Activated T-cell treated with anti-CD3 and anti-CD28 coated beads, Interleukin-2, amount 50 U/mL, for 4 hours (primary cell): Measurements from ENCODE around the gene FBXL14. TPM values are rescaled to one million over a fixed set of nuclear protein-coding genes. Genes with fewer than 3 reads are reported as not detected.
A peak's percentile ranks its signal among the peaks of the same experiment; 100 is the strongest.

Experiments
- ATAC-seq, 2 donors: fragments of 200-7000 bp; cut with Tn5 transposase; one replicate each; pipeline ENCODE4 v1.10.0; 2021
- DNase-seq: peaks from one replicate; pipeline ENCODE4 v3.0.0-alpha.2; 2020
- H3K27me3 Mint-ChIP-seq: one replicate; pipeline ENCODE4 v1.8.0; 2021; ENCODE audit warnings: low read depth, mixed read lengths
- H3K36me3 Mint-ChIP-seq: one replicate; pipeline ENCODE4 v1.8.0; 2022; ENCODE audit warnings: mixed read lengths; ENCODE audit not compliant: insufficient read depth
- H3K4me1 Mint-ChIP-seq: one replicate; pipeline ENCODE4 v1.8.0; 2021; ENCODE audit warnings: low read depth, mixed read lengths
- H3K4me3 Mint-ChIP-seq: one replicate; pipeline ENCODE4 v1.8.0; 2021; ENCODE audit warnings: mild to moderate bottlenecking, moderate library complexity, mixed read lengths
- H3K9me3 Mint-ChIP-seq: one replicate; pipeline ENCODE4 v1.8.0; 2021; ENCODE audit warnings: mixed read lengths
- total RNA-seq, 3 donors: library from RNA; stranded (reverse); gene quantifications; one replicate each; pipeline ENCODE4 v1.2.1, GENCODE V29; 2021

Gene FBXL14
- total RNA-seq, 3 donors from 2014 or later = 22.8 to 25.2 (median 23.7) TPM

DNA sequence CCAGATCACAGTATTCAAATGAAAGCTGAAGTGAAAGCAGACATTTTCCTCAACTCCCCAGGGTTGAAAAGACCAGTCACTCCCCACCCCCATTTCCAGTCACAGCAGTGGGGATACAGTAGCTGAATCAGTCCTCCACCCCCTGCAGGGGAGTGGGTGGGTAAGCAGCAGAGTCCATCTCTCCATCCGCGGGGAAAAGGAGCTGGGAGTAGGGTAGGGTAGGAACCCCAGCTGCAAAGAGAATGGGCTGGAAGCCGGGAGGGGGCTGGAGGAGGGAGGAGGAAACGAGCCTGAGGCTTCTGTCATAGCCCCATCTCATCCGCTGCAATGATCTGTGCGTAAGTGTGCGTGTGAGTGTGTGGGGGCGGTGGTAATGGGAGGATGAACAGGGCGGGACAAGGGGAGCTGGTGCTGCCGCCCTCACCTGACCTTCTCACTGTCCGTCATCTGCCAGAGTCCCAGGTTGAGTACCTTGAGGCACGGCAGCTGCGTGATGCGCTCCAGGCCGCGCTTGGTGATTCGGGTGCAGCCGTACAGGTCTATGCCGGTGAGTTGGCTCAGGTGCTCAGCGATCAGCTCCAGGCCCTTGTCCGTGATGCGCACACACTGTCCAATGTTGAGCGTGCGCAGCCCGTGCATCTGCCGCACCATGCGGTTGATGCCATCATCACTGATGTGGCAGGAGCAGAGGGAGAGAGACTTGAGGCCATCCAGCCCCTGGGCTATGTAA is 1.8 kb downstream of the FBXL14 start:
- Mint-ChIP-seq H3K4me1 (peaks cover 69% of the 10 kb centered on the region), H3K36me3 (peaks cover 11% of the 10 kb centered on the region), H3K9me3 (no peaks in the 10 kb centered on the region), H3K27me3 (no peaks in the 10 kb centered on the region), H3K4me3 (peak overlapping the region; percentile 95)
- peak; percentile 51 for DNase-seq
- ATAC-seq = peak; percentile 34 to 35

GRCh38 chr12:1591543-1591942 is 2.8 kb downstream of the FBXL14 start:
- Mint-ChIP-seq H3K4me3 (peak overlapping the region; percentile 95), H3K36me3 (peaks cover 11% of the 10 kb centered on the region), H3K4me1 (peaks cover 71% of the 10 kb centered on the region), H3K27me3 (no peaks in the 10 kb centered on the region), H3K9me3 (no peaks in the 10 kb centered on the region)
- ATAC-seq (no peak), DNase-seq (no peak)

DNA sequence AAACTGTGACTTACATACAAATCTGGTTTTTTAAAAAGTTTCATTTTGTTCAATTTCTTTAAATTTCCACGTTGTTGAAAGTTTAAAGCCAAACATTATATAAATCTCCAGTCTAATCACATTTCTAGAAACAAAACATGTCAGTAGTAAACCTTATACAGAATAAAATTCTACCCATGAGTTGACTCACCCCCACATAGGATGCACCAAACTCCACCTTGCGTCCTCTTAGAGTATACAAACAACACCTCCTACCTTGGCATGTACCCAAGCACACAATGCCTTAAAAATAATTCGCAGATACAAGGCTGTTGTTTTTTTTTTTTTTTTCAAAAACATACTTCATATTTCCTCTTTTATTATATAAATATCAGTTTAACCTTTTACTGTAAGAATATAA is 3.3 kb downstream of the FBXL14 start:
- no peak for ATAC-seq
- peaks cover 11% of the 10 kb centered on the region for H3K36me3 Mint-ChIP-seq
- no peaks in the 10 kb centered on the region for H3K27me3 Mint-ChIP-seq
- peak overlapping the region; percentile 95 for H3K4me3 Mint-ChIP-seq
- no peaks in the 10 kb centered on the region for H3K9me3 Mint-ChIP-seq
- H3K4me1 Mint-ChIP-seq = peaks cover 67% of the 10 kb centered on the region
- DNase-seq = peak; percentile 17

DNA sequence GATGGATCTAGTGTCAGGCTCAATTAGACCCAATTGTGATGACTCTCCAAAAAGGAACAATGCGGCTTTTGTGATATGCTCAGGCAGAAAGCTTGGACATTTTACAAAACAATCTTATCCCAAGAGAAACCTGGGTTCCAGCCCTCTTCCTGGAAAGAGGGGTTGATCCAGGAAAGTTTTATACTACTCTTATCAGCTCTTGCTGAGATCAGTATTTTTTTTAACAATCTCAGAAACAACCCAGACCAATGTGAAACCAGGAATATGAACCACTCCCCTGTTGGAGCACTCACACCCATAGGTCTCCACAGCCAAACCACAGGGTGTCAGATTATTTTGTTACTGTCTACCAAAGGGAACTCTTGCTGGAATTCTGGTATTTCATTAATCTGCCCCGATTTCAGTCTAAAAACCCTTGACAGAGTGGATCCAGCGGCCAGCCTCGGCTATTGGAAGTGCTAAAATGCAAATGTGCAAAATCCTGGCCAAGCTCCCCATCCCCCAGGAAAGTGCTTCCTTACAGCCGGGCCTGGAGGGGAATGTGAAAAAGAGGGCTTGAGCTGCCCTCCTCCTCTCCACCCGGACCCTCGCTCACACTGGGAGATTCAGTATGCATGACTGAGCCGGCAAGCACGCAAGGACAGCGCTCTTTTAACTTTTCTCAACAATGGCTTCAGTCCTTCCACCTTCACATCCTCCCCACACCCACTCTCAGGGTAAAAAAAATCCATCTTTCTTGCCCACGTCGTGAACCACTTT is 4.0 kb downstream of the FBXL14 start:
- ATAC-seq (no peak), DNase-seq (no peak)
- H3K4me3 Mint-ChIP-seq = peak overlapping the region; percentile 95
- H3K4me1 Mint-ChIP-seq = peaks cover 60% of the 10 kb centered on the region
- H3K36me3 Mint-ChIP-seq = peaks cover 11% of the 10 kb centered on the region
- H3K27me3 Mint-ChIP-seq = no peaks in the 10 kb centered on the region
- no peaks in the 10 kb centered on the region for H3K9me3 Mint-ChIP-seq

DNA sequence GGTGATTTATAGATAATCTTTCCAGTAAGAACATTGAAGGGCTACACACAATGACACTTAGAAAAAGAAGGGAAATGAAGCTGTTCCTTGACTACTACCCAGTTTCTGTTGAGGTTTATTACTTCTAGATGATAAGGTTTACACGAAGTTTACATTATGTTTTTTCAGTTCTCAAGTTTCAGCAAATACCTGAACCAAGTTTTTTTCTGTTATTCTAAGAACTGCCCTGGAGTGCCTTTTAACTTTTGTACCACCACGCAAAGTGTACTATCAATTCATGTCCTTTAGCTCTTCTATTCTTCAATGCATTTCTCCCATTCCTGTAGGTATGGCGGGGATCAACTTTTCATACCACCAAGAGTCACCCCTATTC is 5.8 kb downstream of the FBXL14 start:
- ATAC-seq = no peak
- no peak for DNase-seq
- Mint-ChIP-seq H3K4me3 (peak overlapping the region; percentile 35), H3K36me3 (peaks cover 11% of the 10 kb centered on the region), H3K27me3 (no peaks in the 10 kb centered on the region), H3K9me3 (no peaks in the 10 kb centered on the region), H3K4me1 (peaks cover 55% of the 10 kb centered on the region)

DNA sequence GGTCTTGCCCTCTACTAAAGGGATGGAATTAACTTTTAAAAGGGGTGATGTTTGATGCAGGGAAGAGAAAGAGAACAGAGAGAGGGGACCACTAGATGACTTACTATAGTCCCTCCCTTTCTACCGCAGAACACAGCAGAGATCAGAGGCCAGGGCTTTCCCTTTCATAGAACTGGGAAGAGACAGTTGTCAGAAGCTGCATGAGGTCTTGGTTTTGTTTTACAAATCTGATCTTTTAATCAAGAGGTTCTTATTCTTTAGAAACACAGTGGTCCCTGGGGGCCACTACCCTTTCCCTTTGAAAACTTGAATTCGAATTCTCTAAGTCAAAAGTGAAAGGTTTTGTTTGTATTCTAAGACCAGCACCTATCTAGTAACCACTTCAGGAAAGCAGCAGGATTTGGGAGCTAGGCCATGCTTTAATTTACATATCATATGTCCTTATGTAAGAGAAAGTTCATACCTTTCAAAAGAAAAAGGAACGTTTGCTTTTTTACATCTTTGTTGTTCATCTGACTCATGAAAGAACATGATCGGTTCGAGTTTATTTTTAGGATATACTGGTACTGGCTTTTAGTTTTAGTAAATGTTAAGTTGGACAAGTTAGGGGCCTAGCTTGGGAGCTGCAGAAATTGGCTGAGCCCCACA is 6.3 kb downstream of the FBXL14 start:
- H3K27me3 Mint-ChIP-seq = no peaks in the 10 kb centered on the region
- peak overlapping the region; percentile 35 for H3K4me3 Mint-ChIP-seq
- ATAC-seq = peak; percentile 30 to 54
- no peaks in the 10 kb centered on the region for H3K9me3 Mint-ChIP-seq
- H3K4me1 Mint-ChIP-seq = peaks cover 58% of the 10 kb centered on the region
- DNase-seq = no peak
- peaks cover 11% of the 10 kb centered on the region for H3K36me3 Mint-ChIP-seq

DNA sequence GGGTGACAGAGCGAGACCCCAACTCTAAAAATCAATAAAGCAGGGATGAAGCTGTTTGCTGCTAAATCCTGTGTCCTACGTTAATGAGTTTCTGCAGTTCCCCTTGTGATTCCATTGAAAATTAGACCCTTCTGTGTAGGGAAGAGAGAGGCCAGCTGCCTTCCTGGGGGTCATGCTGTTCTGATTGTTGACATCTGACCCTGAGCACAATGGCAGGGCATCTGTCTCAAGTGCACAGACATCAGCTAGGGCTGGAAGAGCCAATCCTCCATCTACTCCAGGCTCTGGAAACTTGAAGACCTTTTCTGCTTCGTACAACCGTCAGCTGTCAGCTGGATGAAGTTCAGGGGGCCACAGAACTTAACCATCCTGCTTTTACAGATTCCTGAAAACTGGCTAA is 10.1 kb downstream of the FBXL14 start:
- peaks cover 24% of the 10 kb centered on the region for H3K4me1 Mint-ChIP-seq
- no peaks in the 10 kb centered on the region for H3K27me3 Mint-ChIP-seq
- H3K4me3 Mint-ChIP-seq = no peak overlapping the region
- no peak for DNase-seq
- peaks cover 4% of the 10 kb centered on the region for H3K36me3 Mint-ChIP-seq
- no peak for ATAC-seq
- H3K9me3 Mint-ChIP-seq = no peaks in the 10 kb centered on the region

GRCh38 chr12:1583421-1584078 is 10.8 kb downstream of the FBXL14 start:
- DNase-seq (peak; percentile 59), ATAC-seq (peak; percentile 62 to 77)
- Mint-ChIP-seq H3K27me3 (no peaks in the 10 kb centered on the region), H3K9me3 (no peaks in the 10 kb centered on the region), H3K36me3 (peaks cover under 1% of the 10 kb centered on the region), H3K4me3 (peak overlapping the region; percentile 2), H3K4me1 (peaks cover 18% of the 10 kb centered on the region)

DNA sequence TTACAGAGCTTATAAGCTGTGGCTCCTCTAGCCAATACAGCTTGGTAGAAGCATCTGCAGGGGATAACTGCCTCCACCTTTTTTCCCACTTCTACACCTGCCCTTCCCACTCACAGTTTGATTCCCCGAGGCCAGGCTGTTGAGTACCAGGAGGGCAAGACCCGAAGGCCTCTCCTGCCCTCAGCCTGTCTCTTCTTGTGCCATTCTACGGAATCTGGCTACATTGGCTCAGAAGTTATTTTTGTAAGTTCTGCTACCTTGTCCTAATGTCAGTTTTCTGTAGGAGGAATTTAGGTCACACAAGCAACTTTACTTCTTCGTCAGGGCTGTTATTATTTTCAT is 11.7 kb downstream of the FBXL14 start:
- Mint-ChIP-seq H3K4me1 (peaks cover 9% of the 10 kb centered on the region), H3K4me3 (no peak overlapping the region), H3K27me3 (no peaks in the 10 kb centered on the region), H3K36me3 (no peaks in the 10 kb centered on the region), H3K9me3 (no peaks in the 10 kb centered on the region)
- ATAC-seq (no peak), DNase-seq (no peak)

DNA sequence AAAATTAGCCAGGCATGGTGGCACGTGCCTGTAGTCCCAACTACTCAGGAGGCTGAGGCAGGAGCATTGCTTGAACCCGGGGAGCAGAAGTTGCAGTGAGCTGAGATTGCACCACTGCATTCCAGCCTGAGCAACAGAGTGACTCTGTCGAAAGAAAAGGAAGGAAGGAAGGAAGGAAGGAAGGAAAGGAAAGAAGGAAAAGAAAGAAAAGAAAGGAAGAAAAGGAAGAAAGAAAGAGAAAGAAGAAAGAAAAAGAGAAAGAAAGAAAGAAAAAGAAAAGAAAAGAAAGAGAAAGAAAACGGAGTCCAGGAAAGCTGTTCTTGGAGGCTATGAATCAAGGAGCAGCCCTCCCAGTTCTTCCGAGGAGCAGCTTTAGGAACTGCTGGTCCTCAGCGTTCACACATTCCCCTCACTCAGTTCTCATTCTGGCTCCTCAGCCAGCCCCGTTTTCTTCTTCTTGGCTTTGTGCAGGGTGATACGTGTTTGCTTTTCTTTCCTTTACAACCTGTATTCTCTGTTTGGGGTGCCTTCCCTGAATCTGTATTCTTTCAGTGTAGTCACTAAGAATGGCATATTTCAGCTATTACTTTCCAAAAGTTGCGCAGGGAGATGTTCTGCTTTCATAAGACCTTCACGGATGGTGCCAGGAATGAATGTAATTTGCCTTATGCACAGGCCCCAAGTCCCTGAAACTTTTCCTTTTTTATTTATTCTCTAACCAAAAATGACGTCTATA is 12.2 kb downstream of the FBXL14 start:
- no peak overlapping the region for H3K4me3 Mint-ChIP-seq
- H3K36me3 Mint-ChIP-seq = no peaks in the 10 kb centered on the region
- ATAC-seq = no peak
- no peaks in the 10 kb centered on the region for H3K27me3 Mint-ChIP-seq
- no peak for DNase-seq
- H3K9me3 Mint-ChIP-seq = no peaks in the 10 kb centered on the region
- H3K4me1 Mint-ChIP-seq = peaks cover 6% of the 10 kb centered on the region

GRCh38 chr12:1580526-1580925 is 13.9 kb downstream of the FBXL14 start:
- Mint-ChIP-seq H3K27me3 (no peaks in the 10 kb centered on the region), H3K36me3 (no peaks in the 10 kb centered on the region), H3K4me3 (no peak overlapping the region), H3K9me3 (no peaks in the 10 kb centered on the region), H3K4me1 (peaks cover 6% of the 10 kb centered on the region)
- DNase-seq (no peak), ATAC-seq (no peak)

GRCh38 chr12:1579651-1580435 is 14.5 kb downstream of the FBXL14 start:
- no peak for ATAC-seq
- Mint-ChIP-seq H3K27me3 (no peaks in the 10 kb centered on the region), H3K9me3 (no peaks in the 10 kb centered on the region), H3K4me1 (peaks cover 6% of the 10 kb centered on the region), H3K4me3 (no peak overlapping the region), H3K36me3 (no peaks in the 10 kb centered on the region)
- no peak for DNase-seq

GRCh38 chr12:1576410-1577241 is 17.8 kb downstream of the FBXL14 start:
- DNase-seq (no peak), ATAC-seq (no peak)
- no peaks in the 10 kb centered on the region for H3K27me3 Mint-ChIP-seq
- H3K9me3 Mint-ChIP-seq = no peaks in the 10 kb centered on the region
- H3K4me1 Mint-ChIP-seq = no peaks in the 10 kb centered on the region
- H3K36me3 Mint-ChIP-seq = no peaks in the 10 kb centered on the region
- no peak overlapping the region for H3K4me3 Mint-ChIP-seq
